NCI-H1105 (cell line): Measurements from ENCODE around the gene SLC22A31.
"Not testable (repeated sequence)": the region's sequence is repeated elsewhere in the genome, so short reads cannot be mapped to it uniquely, and the experiment has no call there.

Experiments
- DNase-seq: peaks from one replicate; lab custom pipeline; 2025; lab: John Stamatoyannopoulos, UW

SLC22A31 gene

DNA sequence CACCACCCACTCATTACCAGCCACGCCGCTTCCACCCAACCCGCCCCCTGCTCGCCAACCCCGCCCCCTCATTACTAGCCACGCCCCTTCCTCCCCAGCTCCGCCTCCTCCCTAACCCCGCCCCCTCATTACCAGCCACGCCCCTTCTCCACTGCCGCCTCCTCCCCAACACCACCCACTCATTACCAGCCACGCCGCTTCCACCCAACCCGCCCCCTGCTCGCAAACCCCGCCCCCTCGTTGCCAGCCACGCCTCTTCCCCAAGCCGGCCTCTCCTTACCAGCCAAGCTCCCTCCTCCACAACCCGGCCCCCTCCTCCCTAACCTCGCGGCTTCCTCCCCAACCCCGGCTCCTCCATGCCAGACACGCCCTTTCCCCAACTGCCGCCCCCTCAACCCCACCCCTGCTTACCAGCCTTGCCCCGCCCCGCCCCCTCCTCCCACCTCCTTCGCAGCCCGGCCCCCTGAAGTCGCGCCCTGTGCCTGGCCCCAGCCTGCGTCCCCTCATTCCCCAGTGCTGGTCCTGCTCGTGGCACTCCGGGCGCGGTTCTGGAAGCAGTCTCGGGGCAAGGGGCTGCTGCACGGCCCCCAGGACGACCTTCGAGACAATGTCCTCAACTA lies 7.3 kb downstream of the SLC22A31 start:
- no peak for DNase-seq

DNA sequence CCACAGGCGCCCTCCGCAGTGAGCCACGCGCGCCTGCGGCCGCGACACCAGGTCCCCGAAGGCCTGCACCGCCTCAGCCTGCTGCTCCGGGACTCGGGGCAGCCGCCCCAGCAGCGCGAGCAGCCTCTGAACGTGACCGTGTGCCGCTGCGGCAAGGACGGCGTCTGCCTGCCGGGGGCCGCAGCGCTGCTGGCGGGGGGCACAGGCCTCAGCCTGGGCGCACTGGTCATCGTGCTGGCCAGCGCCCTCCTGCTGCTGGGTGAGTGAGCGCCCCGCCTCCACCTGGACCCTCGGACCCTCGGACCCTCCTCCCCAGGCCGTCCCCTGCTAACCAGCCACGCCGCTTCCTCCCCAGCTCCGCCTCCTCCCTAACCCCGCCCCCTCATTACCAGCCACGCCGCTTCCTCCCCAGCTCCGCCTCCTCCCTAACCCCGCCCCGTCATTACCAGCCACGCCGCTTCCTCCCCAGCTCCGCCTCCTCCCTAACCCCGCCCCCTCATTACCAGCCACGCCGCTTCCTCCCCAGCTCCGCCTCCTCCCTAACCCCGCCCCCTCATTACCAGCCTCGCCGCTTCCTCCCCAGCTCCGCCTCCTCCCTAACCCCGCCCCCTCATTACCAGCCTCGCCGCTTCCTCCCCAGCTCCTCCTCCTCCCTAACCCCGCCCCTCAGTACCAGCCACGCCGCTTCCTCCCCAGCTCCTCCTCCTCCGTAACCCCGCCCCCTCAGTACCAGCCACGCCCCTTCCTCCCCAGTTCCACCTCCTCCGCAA lies 8.0 kb downstream of the SLC22A31 start:
- DNase-seq: not testable (repeated sequence)

DNA sequence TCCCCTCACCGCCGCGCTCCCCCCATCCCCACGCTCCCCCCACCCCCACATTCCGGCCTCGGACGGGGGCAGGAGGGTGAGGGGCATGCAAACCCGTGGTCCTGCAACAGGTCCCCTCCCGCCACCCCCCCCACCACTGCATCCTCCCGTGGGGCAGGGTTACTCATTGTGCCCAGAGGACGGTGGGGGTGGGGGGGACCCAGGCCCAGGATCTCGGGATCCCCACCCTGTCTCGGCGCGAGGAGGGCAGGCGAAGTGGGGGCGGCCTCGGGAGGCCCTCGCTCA lies 8.5 kb downstream of the SLC22A31 start:
- DNase-seq: no peak

DNA sequence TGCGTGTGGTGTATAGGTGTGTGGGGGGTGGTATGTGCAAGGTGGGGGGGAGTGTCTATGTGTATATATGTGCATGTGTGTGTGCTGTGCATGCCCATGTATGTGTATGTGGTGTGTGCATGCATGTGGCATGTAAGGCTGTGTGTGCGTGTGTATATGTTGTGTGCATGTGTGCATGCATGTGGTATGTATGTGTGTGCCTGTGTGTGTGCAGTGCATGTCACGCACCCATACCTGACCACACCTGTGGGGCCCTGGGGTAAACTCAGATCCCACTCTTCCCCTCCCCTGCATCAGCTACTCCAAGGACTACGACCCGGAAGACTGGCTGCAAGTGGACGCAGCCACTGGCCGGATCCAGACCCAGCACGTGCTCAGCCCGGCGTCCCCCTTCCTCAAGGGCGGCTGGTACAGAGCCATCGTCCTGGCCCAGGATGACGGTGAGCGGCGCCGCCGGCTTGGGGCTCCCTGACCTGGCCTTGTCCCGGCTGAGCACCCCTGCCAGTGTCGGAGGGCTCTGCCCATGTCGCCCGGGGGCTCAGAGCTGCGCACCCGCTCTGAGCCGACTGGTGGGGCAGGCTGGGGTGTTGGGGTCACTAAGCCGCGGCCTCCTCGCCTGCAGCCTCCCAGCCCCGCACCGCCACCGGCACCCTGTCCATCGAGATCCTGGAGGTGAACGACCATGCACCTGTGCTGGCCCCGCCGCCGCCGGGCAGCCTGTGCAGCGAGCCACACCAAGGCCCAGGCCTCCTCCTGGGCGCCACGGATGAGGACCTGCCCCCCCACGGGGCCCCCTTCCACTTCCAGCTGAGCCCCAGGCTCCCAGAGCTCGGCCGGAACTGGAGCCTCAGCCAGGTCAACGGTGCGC lies 9.1 kb downstream of the SLC22A31 start:
- no peak for DNase-seq

DNA sequence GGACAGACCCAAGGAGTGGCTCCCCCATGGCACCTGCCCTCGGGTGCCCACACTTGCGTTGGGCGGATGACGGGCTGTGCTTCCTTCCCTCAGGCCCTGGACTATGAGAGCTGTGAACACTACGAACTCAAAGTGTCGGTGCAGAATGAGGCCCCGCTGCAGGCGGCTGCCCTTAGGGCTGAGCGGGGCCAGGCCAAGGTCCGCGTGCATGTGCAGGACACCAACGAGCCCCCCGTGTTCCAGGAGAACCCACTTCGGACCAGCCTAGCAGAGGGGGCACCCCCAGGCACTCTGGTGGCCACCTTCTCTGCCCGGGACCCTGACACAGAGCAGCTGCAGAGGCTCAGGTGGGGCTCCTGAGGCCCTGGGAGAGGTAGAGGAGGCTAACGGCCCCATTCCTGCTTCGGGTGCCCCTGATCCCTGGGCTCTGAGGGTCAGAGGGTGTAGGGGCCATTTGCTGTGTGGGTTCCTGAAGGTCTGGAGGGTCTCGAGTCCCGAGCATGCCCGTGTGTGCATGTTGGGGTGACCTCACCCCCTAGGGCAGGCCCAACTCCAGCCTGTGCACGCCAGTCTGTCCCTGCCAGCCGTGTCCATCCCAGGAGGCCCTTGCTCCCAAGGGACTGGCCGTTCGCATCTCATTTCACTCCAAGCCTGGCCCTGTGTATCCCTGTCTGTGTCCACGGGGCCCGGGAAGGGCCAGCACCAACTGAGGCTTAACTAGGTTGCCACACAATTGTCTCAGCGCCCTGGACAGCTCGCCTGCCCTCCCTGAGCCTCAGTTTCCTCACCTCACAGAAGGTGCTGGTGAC lies 10.0 kb downstream of the SLC22A31 start:
- DNase-seq: no peak

DNA sequence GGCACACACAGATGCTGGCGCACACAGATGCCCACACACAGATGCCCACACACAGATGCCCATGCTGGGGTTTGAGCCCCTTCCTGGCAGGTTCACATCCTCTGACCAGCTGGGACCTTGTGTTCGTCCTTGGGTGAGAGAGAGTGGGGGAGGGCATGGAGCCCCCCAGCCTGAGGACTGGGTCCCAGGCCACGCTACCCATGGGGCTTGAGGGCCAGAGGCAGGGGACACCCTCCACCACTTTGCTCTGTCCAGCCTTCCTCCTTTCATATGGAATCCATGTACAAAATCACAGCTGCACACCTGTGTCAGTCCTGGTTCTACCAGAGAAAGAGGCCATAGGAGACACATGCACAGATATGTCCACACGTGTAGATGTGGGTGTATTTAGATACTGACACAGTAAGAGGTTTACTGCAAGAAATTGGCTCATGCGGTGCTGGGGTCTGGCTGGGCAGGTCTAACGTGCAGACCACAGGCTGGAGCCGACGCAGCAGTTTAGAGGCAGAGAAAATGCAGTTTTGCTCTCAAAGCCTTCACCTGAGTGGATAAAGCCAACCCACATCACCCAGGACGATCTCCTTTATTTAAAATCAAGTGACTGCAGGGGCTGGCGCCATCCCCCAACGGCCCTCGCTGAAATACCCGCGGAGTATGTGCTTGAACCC lies 10.8 kb downstream of the SLC22A31 start:
- DNase-seq: no peak

DNA sequence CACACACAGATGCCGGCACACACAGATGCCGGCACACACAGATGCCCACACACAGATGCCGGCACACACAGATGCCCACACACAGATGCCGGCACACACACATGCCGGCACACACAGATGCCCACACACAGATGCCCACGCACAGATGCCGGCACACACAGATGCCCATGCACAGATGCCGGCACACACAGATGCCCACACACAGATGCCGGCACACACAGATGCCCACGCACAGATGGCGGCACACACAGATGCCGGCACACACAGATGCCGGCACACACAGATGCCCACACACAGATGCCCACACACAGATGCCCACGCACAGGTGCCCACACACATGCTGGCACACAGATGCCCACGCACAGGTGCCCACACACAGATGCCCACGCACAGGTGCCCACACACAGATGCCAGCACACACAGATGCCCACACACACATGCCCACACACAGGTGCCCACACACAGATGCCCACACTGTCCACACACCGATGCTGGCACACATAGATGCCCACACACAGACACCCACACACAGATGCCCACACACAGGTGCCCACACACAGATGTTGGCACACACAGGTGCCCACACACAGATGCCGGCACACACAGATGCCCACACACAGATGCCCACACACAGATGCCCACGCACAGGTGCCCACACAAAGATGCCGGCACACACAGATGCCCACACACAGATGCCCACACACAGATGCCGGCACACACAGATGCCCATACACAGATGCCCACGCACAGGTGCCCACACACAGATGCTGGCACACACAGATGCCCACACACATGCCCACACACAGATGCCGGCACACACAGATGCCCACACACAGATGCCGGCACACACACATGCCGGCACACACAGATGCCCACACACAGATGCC lies 11.6 kb downstream of the SLC22A31 start:
- DNase-seq: not testable (repeated sequence)

DNA sequence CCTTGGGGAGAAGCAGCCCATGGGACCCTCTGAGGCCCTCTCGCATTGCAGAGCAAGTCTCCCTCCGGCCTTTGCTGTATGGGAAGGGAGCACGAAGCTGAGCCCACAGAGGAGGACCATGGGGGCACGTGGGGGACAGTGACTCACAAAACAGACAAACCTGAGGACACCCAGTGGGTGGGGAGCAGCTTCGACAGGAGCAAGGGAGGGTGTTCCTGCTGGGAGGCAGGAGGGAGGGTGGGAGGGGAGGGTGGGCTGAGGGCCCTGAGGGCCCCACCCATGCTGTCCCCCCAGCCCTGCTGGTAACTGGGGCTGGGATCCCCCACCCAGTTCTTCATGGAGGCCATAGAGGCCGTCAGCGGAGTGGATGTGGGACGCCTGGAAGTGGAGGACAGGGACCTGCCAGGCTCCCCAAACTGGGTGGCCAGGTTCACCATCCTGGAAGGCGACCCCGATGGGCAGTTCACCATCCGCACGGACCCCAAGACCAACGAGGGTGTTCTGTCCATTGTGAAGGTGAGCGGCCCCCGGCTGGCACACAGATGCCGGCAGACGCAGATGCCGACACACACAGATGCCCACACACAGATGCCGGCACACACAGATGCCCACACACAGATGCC lies 12.5 kb downstream of the SLC22A31 start:
- no peak for DNase-seq

DNA sequence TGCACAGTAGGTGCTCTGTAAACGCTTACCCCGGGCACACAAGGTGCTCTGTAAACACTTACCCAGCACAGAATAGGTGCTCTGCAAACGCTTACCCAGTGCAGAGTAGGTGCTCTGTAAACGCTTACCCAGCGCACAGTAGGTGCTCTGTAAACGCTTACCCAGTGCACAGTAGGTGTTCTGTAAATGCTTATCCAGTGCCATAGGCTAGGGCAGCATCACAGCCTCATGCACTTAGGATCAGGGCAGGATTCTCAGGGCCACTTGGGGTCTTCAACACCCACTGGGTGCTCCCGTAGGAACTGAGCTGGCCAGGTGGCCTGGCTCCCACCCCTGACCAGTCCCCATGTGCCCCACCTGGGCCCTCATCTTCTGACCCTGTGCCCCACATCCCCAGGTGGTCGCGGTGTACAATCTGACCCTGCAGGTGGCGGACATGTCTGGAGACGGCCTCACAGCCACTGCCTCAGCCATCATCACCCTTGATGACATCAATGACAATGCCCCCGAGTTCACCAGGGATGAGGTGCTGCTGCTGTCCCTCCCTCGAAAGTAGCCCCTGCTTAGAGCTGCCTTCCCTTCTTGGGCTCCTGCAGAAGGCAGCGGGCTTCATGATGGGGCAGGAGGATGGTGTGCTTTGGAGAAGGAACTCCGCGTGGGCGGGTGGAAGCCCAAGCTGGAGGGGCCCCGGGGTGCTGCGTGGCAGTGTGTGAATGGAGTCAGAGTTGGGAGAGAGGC lies 13.1 kb downstream of the SLC22A31 start:
- DNase-seq: no peak

DNA sequence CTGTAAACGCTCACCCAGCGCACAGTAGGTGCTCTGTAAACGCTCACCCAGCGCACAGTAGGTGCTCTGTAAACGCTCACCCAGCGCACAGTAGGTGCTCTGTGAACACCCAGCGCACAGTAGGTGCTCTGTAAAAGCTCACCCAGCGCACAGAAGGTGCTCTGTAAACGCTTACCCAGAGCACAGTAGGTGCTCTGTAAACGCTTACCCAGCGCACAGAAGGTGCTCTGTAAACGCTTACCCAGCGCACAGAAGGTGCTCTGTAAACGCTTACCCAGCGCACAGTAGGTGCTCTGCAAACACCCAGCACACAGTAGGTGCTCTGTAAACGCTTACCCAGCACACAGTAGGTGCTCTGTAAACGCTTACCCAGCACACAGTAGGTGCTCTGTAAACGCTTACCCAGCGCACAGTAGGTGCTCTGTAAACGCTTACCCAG lies 13.7 kb downstream of the SLC22A31 start:
- not testable (repeated sequence) for DNase-seq

DNA sequence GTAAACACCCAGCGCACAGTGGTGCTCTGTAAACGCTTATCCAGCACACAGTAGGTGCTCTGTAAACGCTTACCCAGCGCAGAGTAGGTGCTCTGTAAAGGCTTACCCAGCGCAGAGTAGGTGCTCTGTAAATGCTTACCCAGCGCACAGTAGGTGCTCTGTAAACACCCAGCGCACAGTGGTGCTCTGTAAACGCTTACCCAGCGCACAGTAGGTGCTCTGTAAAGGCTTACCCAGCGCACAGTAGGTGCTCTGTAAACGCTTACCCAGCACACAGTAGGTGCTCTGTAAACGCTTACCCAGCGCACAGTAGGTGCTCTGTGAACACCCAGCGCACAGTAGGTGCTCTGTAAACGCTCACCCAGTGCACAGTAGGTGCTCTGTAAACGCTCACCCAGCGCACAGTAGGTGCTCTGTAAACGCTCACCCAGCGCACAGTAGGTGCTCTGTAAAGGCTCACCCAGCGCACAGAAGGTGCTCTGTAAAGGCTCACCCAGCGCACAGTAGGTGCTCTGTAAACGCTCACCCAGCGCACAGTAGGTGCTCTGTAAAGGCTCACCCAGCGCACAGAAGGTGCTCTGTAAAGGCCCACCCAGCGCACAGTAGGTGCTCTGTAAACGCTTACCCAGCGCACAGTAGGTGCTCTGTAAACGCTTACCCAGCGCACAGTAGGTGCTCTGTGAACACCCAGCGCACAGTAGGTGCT lies 14.3 kb downstream of the SLC22A31 start:
- not testable (repeated sequence) for DNase-seq

DNA sequence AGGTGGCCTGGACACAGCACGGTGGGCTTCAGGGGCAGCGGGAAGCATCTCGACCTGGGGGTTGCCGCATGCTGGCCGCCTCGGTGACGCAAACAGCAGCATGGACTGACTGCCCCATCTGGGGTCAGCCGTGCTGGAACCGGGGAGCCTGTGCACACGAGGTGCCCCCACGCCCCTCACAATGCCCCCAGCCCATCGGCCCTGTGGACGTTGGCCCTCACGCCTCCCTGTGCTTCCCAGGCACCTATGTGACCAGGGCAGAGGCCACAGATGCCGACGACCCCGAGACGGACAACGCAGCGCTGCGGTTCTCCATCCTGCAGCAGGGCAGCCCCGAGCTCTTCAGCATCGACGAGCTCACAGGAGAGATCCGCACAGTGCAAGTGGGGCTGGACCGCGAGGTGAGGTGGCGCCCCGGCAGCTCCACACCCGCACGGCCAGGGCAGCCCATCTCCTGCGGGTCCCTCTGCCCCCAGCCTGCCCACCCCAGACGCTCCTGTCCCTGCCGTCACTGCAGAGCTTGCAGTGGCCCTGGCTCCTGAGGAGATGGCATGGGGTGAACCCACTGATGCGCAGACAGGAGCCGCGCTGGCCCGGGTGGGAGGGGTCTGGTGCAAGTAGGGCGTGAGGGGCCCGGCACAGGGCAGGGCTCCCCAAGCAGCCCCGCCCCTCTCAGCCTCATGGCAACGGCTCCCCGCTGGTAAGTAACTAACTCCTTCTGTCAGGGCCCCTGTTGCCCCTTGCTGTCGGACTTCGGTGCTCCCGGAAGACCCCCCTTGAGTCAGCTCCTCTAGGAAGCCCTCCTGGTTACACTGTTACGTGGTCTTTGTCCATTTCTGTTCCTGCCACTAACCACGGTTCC lies 15.2 kb downstream of the SLC22A31 start:
- DNase-seq: no peak

DNA sequence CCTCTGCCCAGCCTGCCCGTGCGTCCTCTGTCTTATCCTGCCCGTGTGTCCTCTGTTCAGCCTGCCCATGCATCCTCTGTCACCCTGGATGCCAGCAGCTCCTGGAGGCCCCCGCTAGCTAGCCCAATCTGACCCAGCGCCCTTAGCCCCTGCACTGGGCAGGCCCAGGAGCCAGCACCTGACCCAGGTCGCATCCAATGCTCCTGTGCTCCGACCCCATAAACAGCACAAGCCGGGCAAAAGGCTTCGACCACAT lies 15.7 kb downstream of the SLC22A31 start:
- DNase-seq: no peak

DNA sequence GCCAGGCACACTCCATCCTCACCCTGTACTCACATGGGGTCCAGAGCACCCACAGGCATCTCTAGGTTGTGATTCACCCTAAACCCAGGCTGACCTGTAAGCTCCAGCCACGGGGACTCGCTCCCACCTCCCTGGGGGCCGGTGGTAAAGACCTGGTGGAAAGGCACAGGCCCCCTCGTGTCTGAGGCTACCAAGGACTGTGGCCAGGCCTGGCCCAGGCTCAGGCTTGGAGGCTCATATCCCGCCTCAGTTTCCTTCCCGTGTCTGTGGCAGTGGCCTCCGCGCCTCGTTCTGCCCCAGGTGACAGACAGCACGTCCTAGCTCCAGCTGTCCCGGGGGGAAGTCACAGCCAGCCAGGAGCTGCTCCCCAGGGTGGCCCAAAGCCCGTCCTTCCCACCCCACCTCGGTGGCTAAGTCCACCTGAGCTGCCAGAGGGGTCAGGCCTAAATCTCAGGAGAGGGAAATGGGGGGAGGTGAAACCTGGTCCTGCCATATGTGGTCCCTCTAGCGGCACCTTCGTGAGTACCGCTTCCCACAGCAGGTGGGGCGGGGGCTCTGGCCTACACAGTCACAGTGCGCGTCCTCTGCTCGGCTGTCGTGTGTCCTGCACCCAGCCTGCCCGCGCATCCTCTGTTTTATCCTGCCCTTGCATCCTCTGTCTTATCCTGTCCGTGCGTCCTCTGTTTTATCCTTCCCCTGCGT lies 16.2 kb downstream of the SLC22A31 start:
- no peak for DNase-seq

DNA sequence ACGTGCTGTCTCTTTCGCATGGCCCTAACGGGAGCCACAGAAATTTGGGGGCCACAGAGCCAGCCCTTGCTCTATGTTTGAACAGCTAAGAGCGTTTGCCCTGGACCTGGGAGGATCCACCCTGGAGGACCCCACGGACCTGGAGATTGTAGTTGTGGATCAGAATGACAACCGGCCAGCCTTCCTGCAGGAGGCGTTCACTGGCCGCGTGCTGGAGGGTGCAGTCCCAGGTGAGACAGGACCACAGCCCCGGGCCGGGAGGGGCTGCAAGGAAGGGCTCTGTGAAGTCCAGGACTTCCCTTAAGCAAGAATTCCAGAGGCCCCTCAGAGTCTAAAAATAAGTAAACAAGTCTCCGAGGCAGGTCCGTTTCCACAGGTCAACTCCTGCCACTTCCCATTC lies 16.9 kb downstream of the SLC22A31 start:
- no peak for DNase-seq

DNA sequence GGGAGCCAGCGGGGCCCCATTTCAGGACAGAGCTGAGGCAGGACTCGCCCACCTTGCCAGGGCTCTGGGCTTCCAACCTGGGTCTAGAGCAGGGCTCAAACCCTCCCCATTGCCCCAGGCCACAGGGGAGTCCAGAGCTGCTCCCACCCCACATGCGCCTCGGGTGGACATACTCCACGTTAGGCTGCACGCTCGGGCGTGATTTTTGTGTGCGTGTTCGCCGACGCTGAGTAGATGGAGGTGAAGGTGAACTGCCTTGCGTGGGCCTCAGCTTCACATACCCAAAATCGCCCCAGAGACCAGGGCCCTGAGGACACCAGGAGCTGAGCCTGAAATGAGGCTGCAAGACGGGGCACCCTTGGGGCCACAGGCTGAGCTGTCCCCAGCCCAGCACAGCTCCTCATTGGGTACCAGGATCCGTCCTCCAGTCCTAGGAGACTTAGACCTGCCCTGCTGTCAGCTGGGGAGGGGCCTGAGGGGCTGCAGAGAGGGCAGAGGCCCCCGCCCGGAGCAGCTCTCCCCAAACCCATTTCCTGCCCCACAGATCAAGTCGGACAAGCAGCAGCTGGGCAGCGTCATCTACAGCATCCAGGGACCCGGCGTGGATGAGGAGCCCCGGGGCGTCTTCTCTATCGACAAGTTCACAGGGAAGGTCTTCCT lies 20.6 kb downstream of the SLC22A31 start:
- no peak for DNase-seq

DNA sequence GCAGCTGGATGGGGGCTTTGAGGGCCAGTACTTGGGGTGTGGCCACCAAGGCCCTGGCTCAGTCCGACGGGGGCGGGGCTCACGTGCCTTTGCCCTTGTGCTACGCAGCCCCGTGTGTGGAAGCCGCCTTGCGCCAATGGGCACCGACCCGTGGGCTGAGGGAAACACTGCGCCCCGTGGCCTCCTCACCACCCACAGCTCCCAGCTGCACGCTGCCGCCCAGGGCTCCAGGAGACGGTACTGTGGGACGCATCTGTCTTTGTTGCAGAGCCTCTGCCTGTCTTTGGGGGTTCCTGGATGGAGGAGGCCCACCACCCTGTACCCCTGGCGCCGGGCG lies 21.2 kb downstream of the SLC22A31 start:
- no peak for DNase-seq
